OCI-LY7 (cell line): ENCODE data around the gene RETREG1. TPM values are rescaled to one million over a fixed set of nuclear protein-coding genes. Genes with fewer than 3 reads are reported as not detected.

Experiments used
- BruUV-seq: library from RNA; stranded (reverse); fragments of 400-500 nt; replicated peaks from 2 replicates; lab custom pipeline; 2021; lab: Mats Ljungman, UMichigan
- CTCF ChIA-PET: fragments of 300-600 bp; sonication (Branson Sonifier 250); formaldehyde crosslinking; loops from one replicate; lab custom pipeline; 2022; ENCODE audit warnings: antibody characterized with exemption; ENCODE audit not compliant: unreplicated experiment; lab: Charles Lee
- POLR2A ChIA-PET: fragments of 300-600 bp; sonication (Branson Sonifier 250); formaldehyde crosslinking; loops from one replicate; lab custom pipeline; 2022; ENCODE audit warnings: antibody characterized with exemption; lab: Charles Lee
- DNase-seq: peaks from one replicate; pipeline ENCODE4 v3.0.0-alpha.2; 2015; ENCODE audit warnings: low spot score
- H2AFZ ChIP-seq: fragments of 200-600 bp; sonication (generic), shearing (Covaris generic); 2 replicates; pipeline ENCODE4 v1.6.1; 2014; ENCODE audit warnings: mild to moderate bottlenecking, antibody characterized with exemption, low read length, moderate library complexity
- H3K27ac ChIP-seq: fragments of 200-600 bp; sonication (generic); 2 replicates; pipeline ENCODE4 v1.5.1; 2014; ENCODE audit warnings: mixed run types, low read depth, mild to moderate bottlenecking, moderate library complexity, low read length, inconsistent platforms; ENCODE audit not compliant: poor library complexity, severe bottlenecking
- H3K36me3 ChIP-seq: fragments of 200-600 bp; sonication (generic); 2 replicates; pipeline ENCODE4 v1.6.1; 2014; ENCODE audit warnings: mild to moderate bottlenecking, antibody characterized with exemption, low read length, moderate library complexity, mixed read lengths; ENCODE audit not compliant: insufficient read depth
- H3K4me1 ChIP-seq: fragments of 200-600 bp; sonication (generic); 2 replicates; pipeline ENCODE4 v1.5.1; 2014; ENCODE audit warnings: mild to moderate bottlenecking, low read length; ENCODE audit not compliant: insufficient read depth, poor library complexity, severe bottlenecking
- H3K4me2 ChIP-seq: fragments of 200-600 bp; sonication (generic); 2 replicates; pipeline ENCODE4 v1.6.1; 2014; ENCODE audit warnings: mild to moderate bottlenecking, low read length
- H3K4me3 ChIP-seq: fragments of 200-600 bp; sonication (generic); 2 replicates; pipeline ENCODE4 v1.5.1; 2014; ENCODE audit warnings: mild to moderate bottlenecking, low read depth, low read length; ENCODE audit not compliant: poor library complexity, severe bottlenecking
- H3K79me2 ChIP-seq: fragments of 200-600 bp; sonication (generic); 2 replicates; pipeline ENCODE4 v1.6.1; 2016; ENCODE audit warnings: low read depth, mild to moderate bottlenecking, low read length, moderate library complexity, mixed read lengths; ENCODE audit not compliant: insufficient read depth
- H3K9me2 ChIP-seq: fragments of 200-600 bp; sonication (generic); 2 replicates; pipeline ENCODE4 v1.6.1; 2016; ENCODE audit warnings: mild to moderate bottlenecking, low read length, mixed read lengths; ENCODE audit not compliant: insufficient read depth
- H3K9me3 ChIP-seq: fragments of 200-600 bp; sonication (generic); 2 replicates; pipeline ENCODE4 v1.6.1; 2014; ENCODE audit warnings: mild to moderate bottlenecking, mixed run types, low read length, mixed read lengths
- H4K20me1 ChIP-seq: fragments of 200-600 bp; sonication (generic); 2 replicates; pipeline ENCODE4 v1.6.1; 2014; ENCODE audit warnings: mild to moderate bottlenecking, antibody characterized with exemption, low read length, moderate library complexity, mixed read lengths; ENCODE audit not compliant: insufficient read depth
- CTCF ChIP-seq: fragments of 200-600 bp; sonication (generic); conservative IDR thresholded peaks from 2 replicates; pipeline ENCODE4 v1.5.1; 2014; ENCODE audit warnings: mild to moderate bottlenecking, antibody characterized with exemption, low read length, moderate library complexity, mixed read lengths
- EZH2phosphoT487 ChIP-seq: fragments of 200-600 bp; sonication (generic); IDR thresholded peaks from 2 replicates; pipeline ENCODE4 v1.6.1; 2018; ENCODE audit warnings: low read depth, borderline replicate concordance, mild to moderate bottlenecking, mixed run types, antibody characterized with exemption, low read length, moderate library complexity, mixed read lengths
- intact Hi-C: fragments of 100-400 bp; cut with micrococcal nuclease; formaldehyde crosslinking; loops from one replicate; pipeline ENCODE4 v1.10.0; 2022; ENCODE audit not compliant: unreplicated experiment
- total RNA-seq, 2 experiments: library from RNA; depleted of rRNA in 1 of 2; stranded (reverse); fragments of >200 nt in 1 of 2; shearing (Covaris generic) in 1 of 2; gene quantifications; 2 replicates each; pipeline ENCODE4 v1.2.3, GENCODE V29; 2014 to 2022

RETREG1 gene
- total RNA-seq, 2 experiments from 2014 or later, result 2.4 to 2.6 TPM

- ChIA-PET POLR2A (interaction anchor here (1.3 kb wide), 1 partner anchor 22 kb away, joined by 3 read pairs; the partner anchor contains the start of gene ZNF622), CTCF (no interaction called here)
- H4K20me1 ChIP-seq, result no peaks in the 10 kb centered on the region
- no peak overlapping the region for H3K4me2 ChIP-seq
- H3K4me3 ChIP-seq, result no peak overlapping the region
- TF ChIP-seq CTCF, result no peak
- TF ChIP-seq EZH2phosphoT487, result no peak
- no peaks in the 10 kb centered on the region for H3K36me3 ChIP-seq
- H3K79me2 ChIP-seq, result no peaks in the 10 kb centered on the region
- DNase-seq, result no peak
- BruUV-seq, result no TSS peak
- H3K9me3 ChIP-seq, result no peaks in the 10 kb centered on the region
- no peaks in the 10 kb centered on the region for H3K4me1 ChIP-seq
- no peaks in the 10 kb centered on the region for H3K9me2 ChIP-seq
- no peak overlapping the region for H3K27ac ChIP-seq
- no peak overlapping the region for H2AFZ ChIP-seq
- intact Hi-C loops, result loop anchor here (5.0 kb wide), 1 partner anchor 645 kb away; no protein-coding TSS in a partner anchor
Measured at GRCh38 chr5:16487456-16487855, 129.3 kb downstream of the RETREG1 start.

GRCh38 chr5:16486711-16487111 is 130.1 kb downstream of the RETREG1 start:
- BruUV-seq, result no TSS peak
- Histone ChIP-seq H3K36me3 (no peaks in the 10 kb centered on the region), H3K4me1 (no peaks in the 10 kb centered on the region), H2AFZ (no peak overlapping the region), H4K20me1 (no peaks in the 10 kb centered on the region), H3K4me3 (no peak overlapping the region), H3K79me2 (no peaks in the 10 kb centered on the region), H3K9me2 (no peaks in the 10 kb centered on the region), H3K4me2 (no peak overlapping the region), H3K27ac (no peak overlapping the region), H3K9me3 (no peaks in the 10 kb centered on the region)
- intact Hi-C loops, result loop anchor here (5.0 kb wide), 1 partner anchor 646 kb away; no protein-coding TSS in a partner anchor
- POLR2A ChIA-PET, result no interaction called here
- CTCF ChIA-PET, result no interaction called here
- no peak for TF ChIP-seq EZH2phosphoT487
- no peak for TF ChIP-seq CTCF
- DNase-seq, result no peak

- Histone ChIP-seq H3K79me2 (no peaks in the 10 kb centered on the region), H3K9me3 (no peaks in the 10 kb centered on the region), H3K27ac (no peak overlapping the region), H3K4me1 (no peaks in the 10 kb centered on the region), H2AFZ (no peak overlapping the region), H4K20me1 (no peaks in the 10 kb centered on the region), H3K4me2 (no peak overlapping the region), H3K4me3 (no peak overlapping the region), H3K36me3 (no peaks in the 10 kb centered on the region), H3K9me2 (no peaks in the 10 kb centered on the region)
- no peak for DNase-seq
- ChIA-PET POLR2A (interaction anchor here (0.6 to 2.0 kb wide), 2 partner anchors 15 to 52 kb away, joined by 3 to 4 read pairs; no protein-coding TSS in a partner anchor), CTCF (no interaction called here)
- intact Hi-C loops, result loop anchor here (5.0 kb wide), 1 partner anchor 647 kb away; no protein-coding TSS in a partner anchor
- TF ChIP-seq CTCF (no peak), EZH2phosphoT487 (no peak)
- no TSS peak for BruUV-seq
Measured at GRCh38 chr5:16485656-16486055, 131.1 kb downstream of the RETREG1 start.
